GM10266 (cell line): ENCODE measurements around the gene CKS1B.

Experiments used
- DNase-seq: peaks from one replicate; pipeline ENCODE4 v3.0.0; 2012; ENCODE audit errors: extremely low spot score
- CTCF ChIP-seq: IDR thresholded peaks from 2 replicates; pipeline ENCODE4 v1.5.1; 2012; ENCODE audit warnings: mild to moderate bottlenecking, low read depth; ENCODE audit not compliant: control insufficient read depth, insufficient read depth; ENCODE audit errors: missing control alignments

Gene CKS1B

DNA sequence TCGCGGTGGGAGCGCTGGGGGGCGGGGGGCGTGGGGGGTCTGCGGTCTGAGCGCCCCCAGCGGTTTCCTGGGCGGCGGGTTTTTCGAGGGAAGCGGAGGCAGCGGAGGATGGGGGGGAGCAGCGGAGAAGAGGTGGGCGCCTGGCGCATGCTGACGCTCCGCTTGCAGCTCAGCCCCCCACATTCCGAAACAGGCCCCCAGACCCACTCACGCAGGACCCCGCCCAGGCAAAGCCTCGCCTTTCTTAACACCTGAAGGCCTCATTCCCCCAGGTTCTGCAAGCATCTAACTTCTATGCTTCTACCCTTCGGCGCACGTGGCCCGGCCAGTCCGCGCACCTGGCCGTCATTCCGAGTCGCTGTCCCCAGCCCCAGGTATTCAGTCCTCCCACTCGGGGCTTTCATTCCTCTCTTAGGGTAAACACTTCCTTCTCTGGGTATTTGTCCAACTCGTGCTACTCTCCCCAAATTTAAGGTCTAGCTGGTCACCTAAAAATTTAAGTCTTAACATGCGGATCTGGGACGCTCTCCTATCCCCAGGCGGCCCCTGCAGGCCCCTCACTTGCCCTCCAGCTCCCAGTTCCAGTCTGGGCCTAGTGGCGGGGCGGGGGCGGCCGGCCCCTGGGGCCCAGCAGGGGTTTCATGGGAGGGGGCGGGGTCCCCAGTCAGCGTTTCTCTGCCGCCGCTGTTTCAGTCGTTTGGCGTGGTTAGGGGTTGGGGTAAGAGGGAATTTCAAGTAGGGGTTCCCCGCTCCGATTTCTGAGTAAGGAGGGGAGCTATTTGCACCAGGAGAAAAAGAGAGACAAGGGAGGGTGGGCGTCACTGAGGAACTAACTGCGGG, 25.3 kb downstream of the CKS1B start:
- DNase-seq, result peak; percentile 83
- TF ChIP-seq CTCF, result no peak

- DNase-seq, result no peak
- no peak for TF ChIP-seq CTCF
Measured at GRCh38 chr1:155000411-155000725, 25.9 kb downstream of the CKS1B start.

- TF ChIP-seq CTCF, result no peak
- peak; percentile 87 for DNase-seq
Measured at GRCh38 chr1:155000726-155001424, 26.4 kb downstream of the CKS1B start.

- TF ChIP-seq CTCF, result no peak
- DNase-seq, result no peak
Measured at GRCh38 chr1:155001425-155001674, 26.9 kb downstream of the CKS1B start.

DNA sequence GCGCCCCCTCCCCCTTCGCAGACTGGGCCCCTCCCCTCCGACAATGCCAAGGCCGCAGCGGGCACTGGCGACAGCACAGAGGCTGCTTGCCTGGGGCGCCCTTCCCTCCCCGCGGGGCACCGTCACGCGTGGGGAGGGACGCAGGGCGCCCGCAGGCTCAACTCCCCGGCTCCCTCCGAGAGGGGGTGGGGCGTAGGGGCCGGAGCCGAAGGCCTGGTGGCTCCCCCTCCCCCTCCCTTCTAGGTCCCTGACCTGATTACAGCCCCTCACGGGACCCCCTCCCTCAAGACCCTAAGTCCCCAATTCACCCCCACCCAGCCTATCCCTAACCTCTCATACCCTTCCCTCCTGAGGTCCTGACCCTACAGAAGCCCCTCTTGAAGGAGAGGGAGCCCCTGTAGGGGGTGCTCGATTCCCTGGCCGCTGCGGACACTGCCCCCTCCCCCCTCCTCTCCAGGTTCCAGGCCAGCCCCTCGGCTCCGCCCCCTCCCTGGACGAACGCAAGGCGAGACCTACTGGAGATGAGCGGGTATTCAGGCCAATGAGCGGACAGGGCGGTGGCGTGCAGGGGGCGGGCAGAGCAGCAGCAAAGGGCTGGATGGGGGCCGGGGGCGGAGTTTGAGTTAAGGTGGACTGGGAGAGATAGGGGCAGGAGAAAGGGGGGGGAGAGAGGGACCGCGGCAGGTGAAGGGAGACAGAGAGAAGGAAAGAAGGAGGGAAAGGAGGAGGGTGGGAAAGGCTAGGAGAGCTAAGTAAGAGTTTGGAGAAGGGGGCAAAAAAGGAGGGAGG, 27.4 kb downstream of the CKS1B start:
- DNase-seq, result peak; percentile 99
- peak; percentile 57 for TF ChIP-seq CTCF

DNA sequence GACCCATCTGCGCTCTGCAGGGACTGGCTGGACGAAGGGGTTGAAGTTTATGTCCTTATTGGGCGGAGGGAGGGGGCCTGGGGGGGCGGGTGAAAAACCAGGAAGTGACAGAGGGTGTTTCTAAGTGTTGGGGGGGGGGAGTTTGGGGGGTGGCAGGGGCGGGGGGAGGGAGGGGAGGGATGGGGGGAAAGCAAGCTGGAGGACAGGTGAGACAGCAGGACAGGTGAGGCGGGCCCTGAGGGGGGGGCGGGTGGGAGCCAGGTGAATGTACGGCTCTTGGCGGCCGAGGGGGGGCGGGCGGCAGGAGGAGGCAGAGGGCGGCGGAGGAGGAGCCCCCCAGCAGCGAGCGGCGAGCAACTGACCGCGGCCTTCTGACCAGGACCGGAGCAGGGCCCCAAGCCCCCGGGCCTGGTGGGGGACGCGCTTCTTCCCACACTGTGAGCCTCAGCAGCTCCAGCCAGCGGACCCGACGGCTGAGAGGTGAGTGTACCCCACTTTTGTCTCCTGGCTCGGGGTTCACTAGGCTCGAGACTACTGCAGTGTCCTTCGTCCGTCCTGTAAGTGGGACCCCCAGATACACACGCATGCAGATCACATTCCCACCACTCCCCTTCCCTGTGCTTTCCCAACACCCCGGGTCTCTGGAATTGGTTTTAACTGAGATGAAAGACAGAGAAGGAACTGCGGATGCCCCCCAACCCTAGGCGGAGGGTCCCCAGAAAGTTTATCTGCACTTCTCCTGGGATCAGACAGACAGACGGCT, 28.2 kb downstream of the CKS1B start, which contains the start of gene ZBTB7B:
ZBTB7B (plus strand) TSS at position 339 of the 763 bp plus-strand sequence. CDS start 11,859 bp downstream, outside the sequence.
- TF ChIP-seq CTCF, result no peak
- peak; percentile 79 for DNase-seq
